Stimulated activated CD4-positive, alpha-beta T cell treated with anti-CD3 and anti-CD28 coated beads, Interleukin-2, amount 100 ng/mL, for 24 hours (primary cell): ENCODE measurements around the gene FAXC.
A peak's percentile ranks its signal among the peaks of the same experiment; 100 is the strongest.

Experiments used
- DNase-seq, 2 donors: peaks; one replicate each; pipeline ENCODE4 v3.0.0-alpha.2; 2020

FAXC gene

GRCh38 chr6:99349171-99350141 is at the start of gene FAXC:
Gene FAXC, minus strand, starts transcription at chr6:99349674. Its CDS starts 302 bp downstream, at chr6:99349372.
- peak in 1 of 2 donors; percentile 27 for DNase-seq

- no peak for DNase-seq
These were observed 47.8 kb upstream of the FAXC start for GRCh38 chr6:99397287-99397686.

DNA sequence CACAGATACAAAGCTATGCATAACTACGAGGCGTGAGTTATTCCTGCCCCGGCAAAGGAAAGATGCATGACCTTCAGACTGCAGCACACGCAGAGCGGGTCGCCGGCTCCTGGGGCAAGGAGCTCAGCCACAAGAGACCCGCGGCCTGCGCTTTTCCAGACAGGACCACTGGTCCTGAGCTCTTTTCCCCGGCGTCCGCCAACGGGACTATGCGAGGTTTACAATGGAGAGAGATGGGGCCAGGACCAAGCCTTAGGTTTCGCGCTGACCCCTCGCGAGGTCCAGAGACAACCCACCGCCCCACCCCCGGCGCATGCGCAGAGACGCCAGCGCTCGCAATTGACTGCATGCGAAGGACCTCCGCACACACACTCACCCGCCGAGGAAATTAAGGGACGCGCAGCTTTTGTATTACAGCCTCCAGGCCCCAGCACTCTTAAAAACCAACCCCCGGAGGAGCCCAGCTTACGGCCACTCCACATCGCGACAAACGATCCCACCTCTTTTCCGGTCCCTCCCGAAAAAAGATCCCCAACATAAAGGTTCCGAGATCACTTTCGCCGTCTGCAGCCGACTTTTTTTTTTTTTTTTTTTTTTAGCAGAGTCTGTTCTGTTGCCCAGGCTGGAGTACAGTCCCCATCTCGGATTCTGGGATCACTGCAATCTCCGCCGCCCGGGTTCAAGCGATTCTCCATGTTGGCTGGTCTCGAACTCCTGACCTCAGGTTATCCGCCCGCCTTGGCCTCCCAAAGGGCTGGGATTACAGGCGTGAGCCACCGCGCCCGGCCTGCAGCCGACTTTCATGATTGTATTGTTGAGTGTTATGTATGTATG is 44.4 kb upstream of the FAXC start, which contains the start of gene COQ3:
Gene COQ3 (minus strand): TSS at position 498 of the 834 bp plus-strand sequence. CDS start 16 bp downstream, at position 482.
- DNase-seq, result peak; percentile 72 to 75

DNA sequence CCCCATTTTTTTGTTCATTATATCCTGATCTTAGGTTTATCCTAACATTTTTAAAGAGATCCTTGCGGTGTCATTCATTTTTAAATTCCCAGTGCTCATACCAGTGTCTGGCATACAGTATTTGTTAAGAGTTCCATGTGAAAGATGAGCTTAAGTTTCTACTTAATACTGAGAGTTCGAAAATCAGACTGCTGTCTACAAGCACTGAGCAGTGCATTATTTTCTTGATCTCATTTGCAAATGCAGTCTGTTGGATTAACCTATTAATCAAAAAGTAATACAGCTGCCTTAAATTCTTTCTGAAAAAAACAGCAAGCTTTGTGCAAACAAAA is 43.9 kb upstream of the FAXC start:
- DNase-seq, result no peak

DNA sequence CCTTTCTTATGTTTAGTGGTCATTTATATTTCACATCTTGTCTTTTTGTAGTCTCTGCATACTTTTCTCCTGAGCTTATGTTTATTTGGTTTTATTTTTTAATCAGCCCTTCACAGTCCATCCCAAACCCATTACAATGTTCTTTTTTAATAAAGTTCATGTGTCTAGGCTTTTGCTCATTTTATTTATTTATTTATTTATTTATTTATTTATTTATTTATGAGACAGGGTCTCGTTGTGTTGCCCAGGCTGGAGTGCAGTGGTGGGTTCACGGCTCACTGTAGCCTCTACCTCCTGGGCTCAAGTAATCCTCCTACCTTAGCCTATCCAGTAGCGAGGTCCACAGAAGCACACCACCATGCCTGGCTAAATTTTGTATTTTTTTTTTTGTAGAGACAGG is 41.4 kb upstream of the FAXC start:
- DNase-seq, result no peak

- DNase-seq, result no peak
These were observed 35.0 kb upstream of the FAXC start for GRCh38 chr6:99384507-99384906.

GRCh38 chr6:99378636-99379035 is 29.2 kb upstream of the FAXC start:
- no peak for DNase-seq

GRCh38 chr6:99369533-99369932 is 20.1 kb upstream of the FAXC start:
- no peak for DNase-seq

DNA sequence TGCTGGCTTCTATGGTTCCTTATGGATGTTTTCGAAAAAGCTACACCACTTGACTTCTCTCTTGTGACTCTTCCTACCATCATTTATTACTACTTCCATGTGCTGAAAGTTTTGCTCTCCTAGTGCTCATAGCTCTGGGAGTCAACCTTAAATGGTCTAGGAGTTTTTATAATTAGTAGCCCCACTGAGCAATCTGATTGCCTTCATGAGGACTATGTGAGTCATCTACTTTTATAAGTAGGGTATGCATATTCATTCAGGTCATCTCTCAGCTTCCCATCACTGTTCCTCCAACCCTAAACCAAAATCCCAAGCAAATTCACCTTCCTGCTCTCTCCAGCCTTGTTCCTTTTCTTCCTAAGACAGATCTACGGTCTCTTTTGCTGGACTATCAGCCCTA is 17.4 kb upstream of the FAXC start:
- DNase-seq, result no peak

DNA sequence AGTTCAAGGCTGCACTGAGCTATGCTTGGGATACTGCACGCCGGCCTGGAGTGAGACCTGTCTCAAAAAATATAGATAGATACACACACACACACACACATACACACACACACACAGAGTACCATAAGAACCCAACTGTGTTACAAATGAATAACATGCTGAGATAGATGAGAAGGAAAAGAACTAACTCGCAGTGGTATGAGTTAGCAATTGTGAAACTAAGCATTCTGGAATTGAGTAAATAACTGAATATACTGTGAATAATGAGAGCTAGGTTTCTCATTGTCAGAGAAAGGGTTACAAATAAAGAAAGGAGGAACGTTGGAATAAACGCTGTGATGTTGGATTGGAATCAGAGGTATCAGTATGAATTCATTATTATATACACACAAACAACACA is 14.6 kb upstream of the FAXC start:
- no peak for DNase-seq

GRCh38 chr6:99362678-99363268 is 13.3 kb upstream of the FAXC start:
- DNase-seq, result no peak

- DNase-seq, result no peak
These were observed 10.3 kb upstream of the FAXC start for GRCh38 chr6:99359800-99360199.

GRCh38 chr6:99356641-99357040 is 7.2 kb upstream of the FAXC start:
- no peak for DNase-seq

DNA sequence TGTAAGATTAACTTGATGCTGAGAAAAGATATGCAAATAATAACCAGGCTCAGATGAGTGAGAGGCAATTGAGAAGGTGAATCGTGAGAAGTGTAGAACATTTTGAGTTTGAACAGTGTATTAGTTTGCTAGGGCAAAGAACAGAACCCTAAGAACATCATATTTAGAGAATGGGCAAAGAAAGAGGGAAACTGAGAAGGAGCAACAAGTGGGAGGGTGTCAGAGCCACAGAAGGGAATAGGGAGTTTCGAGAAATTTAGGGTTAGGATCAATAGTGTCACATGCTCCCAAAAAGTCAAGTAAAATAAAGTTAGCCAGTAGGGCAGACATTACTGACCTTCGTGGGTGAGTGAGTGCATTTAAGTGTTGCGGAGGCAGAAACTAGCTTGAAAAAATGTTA is 5.5 kb upstream of the FAXC start:
- DNase-seq, result no peak

DNA sequence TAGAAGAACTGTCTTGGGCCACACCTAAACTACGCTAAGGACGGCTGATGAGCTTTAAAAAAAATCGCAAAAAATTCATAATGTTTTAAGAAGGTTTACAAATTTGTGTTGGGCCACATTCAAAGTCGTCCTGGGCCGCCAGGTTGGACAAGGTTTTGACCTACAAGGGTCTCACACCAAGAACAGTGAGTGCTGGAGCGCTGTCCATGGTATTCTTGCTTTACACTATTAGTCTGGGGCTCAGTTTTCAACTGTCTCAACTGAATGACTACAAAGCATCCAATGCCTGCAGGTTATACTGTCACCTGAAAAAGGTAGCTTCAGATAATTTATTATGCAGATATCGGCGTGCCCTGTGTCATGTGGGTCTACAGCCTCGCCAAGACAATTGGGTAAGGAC is 3.7 kb upstream of the FAXC start:
- DNase-seq, result no peak

DNA sequence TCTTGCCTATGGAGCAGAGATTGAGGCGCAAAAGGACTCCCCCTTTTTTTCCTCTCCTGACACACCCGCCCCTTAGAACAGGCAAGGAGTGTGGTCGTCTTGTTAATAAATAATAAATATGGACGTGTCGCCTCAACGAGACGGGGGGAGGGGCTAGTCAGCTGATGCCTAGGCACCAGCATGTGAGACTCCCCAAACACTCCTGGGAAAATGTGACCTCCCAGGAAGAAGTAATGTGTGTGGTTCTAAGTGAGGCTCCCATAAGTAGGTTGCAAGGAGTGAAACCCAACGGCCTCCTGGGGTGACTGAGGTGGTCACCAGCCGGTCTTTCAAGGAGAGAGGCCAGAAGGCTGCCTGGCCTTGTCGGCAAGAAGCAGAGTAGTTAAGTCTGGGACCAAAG is 1.1 kb upstream of the FAXC start:
- DNase-seq, result no peak

GRCh38 chr6:99348288-99349170 is 945 bp downstream of the FAXC start:
- DNase-seq, result no peak

GRCh38 chr6:99347804-99348203 is 1.7 kb downstream of the FAXC start:
- DNase-seq, result no peak

GRCh38 chr6:99346595-99346994 is 2.9 kb downstream of the FAXC start:
- no peak for DNase-seq

- DNase-seq, result no peak
These were observed 4.3 kb downstream of the FAXC start for GRCh38 chr6:99345164-99345563.

- DNase-seq, result no peak
These were observed 5.2 kb downstream of the FAXC start for GRCh38 chr6:99344289-99344688.

- no peak for DNase-seq
These were observed 7.5 kb downstream of the FAXC start for GRCh38 chr6:99341862-99342455.
